Lower leg skin (tissue), 3 donors: ENCODE results near the gene TBC1D32.

Experiments
- CTCF ChIP-seq, 3 donors: fragments of 450-650 bp; IDR thresholded peaks; one replicate each; pipeline ENCODE4 v1.5.1; 2016; ENCODE audit warnings: antibody characterized with exemption in 3 of 3, mild to moderate bottlenecking in 3 of 3, moderate library complexity in 2 of 3
- POLR2A ChIP-seq, 2 donors: fragments of 450-650 bp; IDR thresholded peaks; one replicate each; pipeline ENCODE4 v1.6.1; 2016 to 2017; ENCODE audit warnings: antibody characterized with exemption in 2 of 2, mild to moderate bottlenecking in 1 of 2, moderate library complexity in 1 of 2

GRCh38 chr6:121319603-121320002, 14.7 kb downstream of the TBC1D32 start:
- no peak for TF ChIP-seq CTCF (IDR thresholded peaks at IDR 0.05)
- no peak for TF ChIP-seq POLR2A (IDR thresholded peaks at IDR 0.05)
